Common myeloid progenitor, CD34-positive (primary cell): ENCODE measurements around the gene FAM13A.

Experiments used
- CTCF ChIA-PET: fragments of 350-600 bp; sonication (Branson Sonifier 250); formaldehyde crosslinking; loops from one replicate; lab custom pipeline; 2021; ENCODE audit warnings: antibody characterized with exemption; lab: Charles Lee
- POLR2A ChIA-PET: fragments of 350-600 bp; sonication (Branson Sonifier 250); formaldehyde crosslinking; loops from one replicate; lab custom pipeline; 2021; ENCODE audit warnings: antibody characterized with exemption; lab: Charles Lee
- DNase-seq, 3 donors: peaks; one replicate each; pipeline versions ENCODE4 v3.0.0 to v3.0.0-alpha.2; 2013
- H3K27ac ChIP-seq, 2 experiments: 1 replicate in 1 of 2; 2 replicates in 1 of 2; pipeline ENCODE4 v1.7.0; 2013; ENCODE audit warnings: inconsistent platforms in 2 of 2, low read length in 2 of 2, mild to moderate bottlenecking in 2 of 2, low read depth in 1 of 2, moderate library complexity in 1 of 2; ENCODE audit not compliant: severe bottlenecking in 2 of 2, insufficient read depth in 1 of 2, poor library complexity in 1 of 2
- H3K27me3 ChIP-seq, 5 experiments: replicated peaks in 2 of 5; 1 replicate in 3 of 5; 2 replicates in 2 of 5; pipeline versions ENCODE4 v1.6.1 to v1.7.0; 2013; ENCODE audit warnings: low read length in 4 of 5, mild to moderate bottlenecking in 2 of 5, moderate library complexity in 2 of 5, inconsistent platforms in 1 of 5; ENCODE audit not compliant: insufficient read depth in 5 of 5, control insufficient read depth in 4 of 5
- H3K36me3 ChIP-seq, 4 experiments: 1 replicate in 2 of 4; 2 replicates in 2 of 4; pipeline versions ENCODE4 v1.6.1 to v1.7.0; 2013; ENCODE audit warnings: low read length in 3 of 4, control low read depth in 1 of 4, mild to moderate bottlenecking in 1 of 4; ENCODE audit not compliant: control insufficient read depth in 4 of 4, insufficient read depth in 4 of 4
- H3K4me1 ChIP-seq, 4 experiments: 1 replicate in 3 of 4; 2 replicates in 1 of 4; pipeline versions ENCODE4 v1.6.1 to v1.7.1; 2013; ENCODE audit warnings: low read length in 3 of 4, mild to moderate bottlenecking in 3 of 4, control low read depth in 1 of 4, inconsistent platforms in 1 of 4, moderate library complexity in 1 of 4; ENCODE audit not compliant: control insufficient read depth in 4 of 4, insufficient read depth in 4 of 4; ENCODE audit errors: control extremely low read depth in 1 of 4
- H3K4me3 ChIP-seq, 7 experiments: 1 replicate in 4 of 7; 2 replicates in 3 of 7; pipeline versions ENCODE4 v1.5.1 to v1.7.0; 2013; ENCODE audit warnings: mild to moderate bottlenecking in 7 of 7, low read length in 6 of 7, moderate library complexity in 6 of 7, inconsistent platforms in 2 of 7, low read depth in 2 of 7, control low read depth in 1 of 7; ENCODE audit not compliant: insufficient read depth in 4 of 7, control insufficient read depth in 1 of 7; ENCODE audit errors: extremely low read depth in 1 of 7
- H3K9me3 ChIP-seq, 5 experiments: 1 replicate in 4 of 5; 2 replicates in 1 of 5; pipeline versions ENCODE4 v1.6.1 to v1.7.1; 2013; ENCODE audit warnings: low read length in 4 of 5, mild to moderate bottlenecking in 2 of 5, inconsistent platforms in 1 of 5, low read depth in 1 of 5, moderate library complexity in 1 of 5; ENCODE audit not compliant: control insufficient read depth in 4 of 5, insufficient read depth in 2 of 5; ENCODE audit errors: control extremely low read depth in 1 of 5
- WGBS: methylation state at CpG from one replicate; pipeline ENCODE4 v1.1.5; 2013; ENCODE audit not compliant: insufficient coverage; 5-methylcytosine and 5-hydroxymethylcytosine counted together

Gene FAM13A

GRCh38 chr4:88750369-88750768 is 306.6 kb downstream of the FAM13A start:
- Histone ChIP-seq H3K27me3 (no peaks in the 10 kb centered on the region), H3K36me3 (peaks cover 23 to 48% (median 29%) of the 10 kb centered on the region in 4 experiments), H3K9me3 (no peaks in the 10 kb centered on the region), H3K27ac (no peak overlapping the region), H3K4me1 (no peaks in the 10 kb centered on the region), H3K4me3 (no peak overlapping the region)
- ChIA-PET CTCF (no interaction called here), POLR2A (no interaction called here)
- 96% methylated on average over 10 of the region's 10 CpGs for WGBS
- no peak for DNase-seq

GRCh38 chr4:88747351-88747750 is 309.6 kb downstream of the FAM13A start:
- POLR2A ChIA-PET: no interaction called here
- 91% methylated on average over 7 of the region's 7 CpGs for WGBS
- CTCF ChIA-PET: interaction anchor here (1.1 to 1.2 kb wide), 4 partner anchors 12 to 45 kb away, joined by 3 read pairs; no protein-coding TSS in a partner anchor
- H3K4me3 ChIP-seq: no peak overlapping the region
- H3K27me3 ChIP-seq: no peaks in the 10 kb centered on the region
- no peak for DNase-seq
- H3K4me1 ChIP-seq: peaks cover 0 to 5% (median 0%) of the 10 kb centered on the region in 4 experiments
- H3K36me3 ChIP-seq: peaks cover 25 to 53% (median 33%) of the 10 kb centered on the region in 4 experiments
- H3K27ac ChIP-seq: no peak overlapping the region
- no peaks in the 10 kb centered on the region for H3K9me3 ChIP-seq

GRCh38 chr4:88746206-88746605 is 310.8 kb downstream of the FAM13A start:
- Histone ChIP-seq H3K9me3 (no peaks in the 10 kb centered on the region), H3K27me3 (no peaks in the 10 kb centered on the region), H3K36me3 (peaks cover 22 to 55% (median 35%) of the 10 kb centered on the region in 4 experiments), H3K4me1 (peaks cover 0 to 5% (median 0%) of the 10 kb centered on the region in 4 experiments), H3K27ac (no peak overlapping the region), H3K4me3 (no peak overlapping the region)
- ChIA-PET POLR2A (interaction anchor here (0.7 kb wide), 1 partner anchor 12 kb away, joined by 6 read pairs; no protein-coding TSS in a partner anchor), CTCF (interaction anchor here (0.7 to 1.1 kb wide), 2 partner anchors 11 to 21 kb away, joined by 3 read pairs; no protein-coding TSS in a partner anchor)
- DNase-seq: no peak
- 86% methylated on average over 4 of the region's 5 CpGs for WGBS

GRCh38 chr4:88745581-88746163 is 311.3 kb downstream of the FAM13A start:
- 100% methylated on average over 1 of the region's 1 CpG for WGBS
- no peak for DNase-seq
- ChIA-PET CTCF (no interaction called here), POLR2A (interaction anchor here (0.7 kb wide), 1 partner anchor 13 kb away, joined by 6 read pairs; no protein-coding TSS in a partner anchor)
- Histone ChIP-seq H3K36me3 (peaks cover 22 to 54% (median 35%) of the 10 kb centered on the region in 4 experiments), H3K9me3 (no peaks in the 10 kb centered on the region), H3K27ac (no peak overlapping the region), H3K4me3 (no peak overlapping the region), H3K4me1 (peaks cover 0 to 5% (median 0%) of the 10 kb centered on the region in 4 experiments), H3K27me3 (no peaks in the 10 kb centered on the region)

GRCh38 chr4:88745175-88745574 is 311.8 kb downstream of the FAM13A start:
- H3K27ac ChIP-seq: no peak overlapping the region
- H3K4me3 ChIP-seq: no peak overlapping the region
- POLR2A ChIA-PET: interaction anchor here (0.7 kb wide), 2 partner anchors 13 to 74 kb away, joined by 3 to 6 read pairs; no protein-coding TSS in a partner anchor
- no peaks in the 10 kb centered on the region for H3K9me3 ChIP-seq
- peaks cover 0 to 5% (median 0%) of the 10 kb centered on the region in 4 experiments for H3K4me1 ChIP-seq
- peaks cover 22 to 53% (median 32%) of the 10 kb centered on the region in 4 experiments for H3K36me3 ChIP-seq
- H3K27me3 ChIP-seq: no peaks in the 10 kb centered on the region
- no peak for DNase-seq
- no CpG with 5 or more reads among the region's 1 CpG for WGBS
- CTCF ChIA-PET: no interaction called here

- Histone ChIP-seq H3K27me3 (no peaks in the 10 kb centered on the region), H3K36me3 (peaks cover 20 to 47% (median 28%) of the 10 kb centered on the region in 4 experiments), H3K9me3 (no peaks in the 10 kb centered on the region), H3K4me3 (no peak overlapping the region), H3K27ac (no peak overlapping the region), H3K4me1 (peaks cover 0 to 5% (median 0%) of the 10 kb centered on the region in 4 experiments)
- no peak for DNase-seq
- POLR2A ChIA-PET: interaction anchor here (0.7 kb wide), 1 partner anchor 75 kb away, joined by 3 read pairs; no protein-coding TSS in a partner anchor
- 100% methylated on average over 3 of the region's 3 CpGs for WGBS
- CTCF ChIA-PET: no interaction called here
Observed at GRCh38 chr4:88744609-88745008, 312.4 kb downstream of the FAM13A start.

- no peak overlapping the region for H3K4me3 ChIP-seq
- WGBS: 100% methylated on average over 2 of the region's 3 CpGs
- CTCF ChIA-PET: no interaction called here
- peaks cover 18 to 43% (median 22%) of the 10 kb centered on the region in 4 experiments for H3K36me3 ChIP-seq
- no peak for DNase-seq
- no peak overlapping the region for H3K27ac ChIP-seq
- H3K27me3 ChIP-seq: no peaks in the 10 kb centered on the region
- no peaks in the 10 kb centered on the region for H3K9me3 ChIP-seq
- POLR2A ChIA-PET: no interaction called here
- H3K4me1 ChIP-seq: peaks cover 0 to 6% (median under 1%) of the 10 kb centered on the region in 4 experiments
Observed at GRCh38 chr4:88743696-88744095, 313.3 kb downstream of the FAM13A start.
